Osteocyte (in vitro differentiated cells): ENCODE results near the gene PPP4R2. TPM values are rescaled to one million over a fixed set of nuclear protein-coding genes. Genes with fewer than 3 reads are reported as not detected.

Experiments used
- DNase-seq: peaks from one replicate; pipeline ENCODE4 v3.0.0; 2021; ENCODE audit warnings: mixed read lengths; ENCODE audit not compliant: unreplicated experiment; ENCODE audit errors: extremely low spot score
- H3K27ac Mint-ChIP-seq: one replicate; pipeline ENCODE4 v1.8.0; 2021; ENCODE audit warnings: mild to moderate bottlenecking, mixed read lengths; ENCODE audit not compliant: unreplicated experiment
- H3K27me3 Mint-ChIP-seq: one replicate; pipeline ENCODE4 v1.8.0; 2021; ENCODE audit warnings: mixed read lengths; ENCODE audit not compliant: unreplicated experiment
- H3K36me3 Mint-ChIP-seq: one replicate; pipeline ENCODE4 v1.8.0; 2021; ENCODE audit warnings: mixed read lengths; ENCODE audit not compliant: unreplicated experiment
- H3K4me1 Mint-ChIP-seq: one replicate; pipeline ENCODE4 v1.8.0; 2021; ENCODE audit warnings: mixed read lengths; ENCODE audit not compliant: unreplicated experiment
- H3K4me3 Mint-ChIP-seq: one replicate; pipeline ENCODE4 v1.8.0; 2021; ENCODE audit warnings: mild to moderate bottlenecking, moderate library complexity, mixed read lengths; ENCODE audit not compliant: unreplicated experiment
- H3K9me3 Mint-ChIP-seq: one replicate; pipeline ENCODE4 v1.8.0; 2021; ENCODE audit warnings: mixed read lengths; ENCODE audit not compliant: unreplicated experiment
- total RNA-seq: library from RNA; stranded (reverse); gene quantifications from 2 replicates; pipeline ENCODE4 v1.2.1, GENCODE V29; 2021
- TF ChIP-seq, protein P1 (sequence below): fragments of 200-600 bp; sonication (generic); IDR thresholded peaks from 2 replicates; pipeline ENCODE4 v1.5.0; 2021; ENCODE audit warnings: antibody characterized with exemption, mild to moderate bottlenecking, moderate library complexity

PPP4R2 gene
- total RNA-seq, 1 donor from 2014 or later: 61.6 TPM

DNA sequence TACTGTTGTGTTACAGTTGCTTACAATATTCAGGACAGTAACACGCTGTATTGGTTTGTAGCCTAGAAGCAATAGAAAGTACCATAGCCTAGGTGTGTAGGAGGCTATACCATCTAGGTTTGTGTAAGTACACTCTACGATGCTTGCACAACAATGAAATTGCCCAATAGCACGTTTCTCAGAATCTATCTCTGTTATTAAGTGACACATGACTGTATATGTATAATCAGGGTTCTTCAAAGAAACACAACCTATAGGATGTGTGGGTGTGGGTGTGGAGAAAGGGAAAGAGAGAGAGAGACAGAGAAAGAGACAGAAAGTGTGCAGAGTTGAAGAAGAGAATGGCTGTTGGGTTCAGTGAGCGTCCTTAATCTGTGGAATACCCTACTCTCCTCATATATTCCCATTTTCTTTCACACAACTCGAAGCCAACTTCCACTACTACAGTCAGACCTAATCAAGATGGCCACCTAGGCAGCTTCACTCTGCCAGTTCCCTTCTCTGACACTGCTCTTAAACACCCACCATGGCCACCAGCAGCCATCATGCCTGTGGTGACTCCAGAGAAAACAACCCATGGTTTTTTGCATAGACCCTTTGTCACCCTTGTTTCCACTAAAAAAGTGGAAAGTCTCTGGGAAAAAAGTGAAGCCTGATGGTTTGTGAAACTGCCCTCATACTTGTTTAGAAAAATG is 5.8 kb upstream of the PPP4R2 start:
- no peak for DNase-seq
- Mint-ChIP-seq H3K9me3 (peaks cover 4% of the 10 kb centered on the region), H3K27ac (no peak overlapping the region), H3K36me3 (peaks cover 3% of the 10 kb centered on the region), H3K4me3 (no peak overlapping the region), H3K4me1 (no peaks in the 10 kb centered on the region), H3K27me3 (no peaks in the 10 kb centered on the region)
- TF ChIP-seq, protein P1, sequence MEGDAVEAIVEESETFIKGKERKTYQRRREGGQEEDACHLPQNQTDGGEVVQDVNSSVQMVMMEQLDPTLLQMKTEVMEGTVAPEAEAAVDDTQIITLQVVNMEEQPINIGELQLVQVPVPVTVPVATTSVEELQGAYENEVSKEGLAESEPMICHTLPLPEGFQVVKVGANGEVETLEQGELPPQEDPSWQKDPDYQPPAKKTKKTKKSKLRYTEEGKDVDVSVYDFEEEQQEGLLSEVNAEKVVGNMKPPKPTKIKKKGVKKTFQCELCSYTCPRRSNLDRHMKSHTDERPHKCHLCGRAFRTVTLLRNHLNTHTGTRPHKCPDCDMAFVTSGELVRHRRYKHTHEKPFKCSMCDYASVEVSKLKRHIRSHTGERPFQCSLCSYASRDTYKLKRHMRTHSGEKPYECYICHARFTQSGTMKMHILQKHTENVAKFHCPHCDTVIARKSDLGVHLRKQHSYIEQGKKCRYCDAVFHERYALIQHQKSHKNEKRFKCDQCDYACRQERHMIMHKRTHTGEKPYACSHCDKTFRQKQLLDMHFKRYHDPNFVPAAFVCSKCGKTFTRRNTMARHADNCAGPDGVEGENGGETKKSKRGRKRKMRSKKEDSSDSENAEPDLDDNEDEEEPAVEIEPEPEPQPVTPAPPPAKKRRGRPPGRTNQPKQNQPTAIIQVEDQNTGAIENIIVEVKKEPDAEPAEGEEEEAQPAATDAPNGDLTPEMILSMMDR: no peak

GRCh38 chr3:72991522-72991921 is 5.1 kb upstream of the PPP4R2 start:
- TF ChIP-seq, protein P1: no peak
- Mint-ChIP-seq H3K4me1 (peaks cover 2% of the 10 kb centered on the region), H3K27ac (no peak overlapping the region), H3K36me3 (no peaks in the 10 kb centered on the region), H3K4me3 (no peak overlapping the region), H3K27me3 (no peaks in the 10 kb centered on the region), H3K9me3 (no peaks in the 10 kb centered on the region)
- DNase-seq: no peak

DNA sequence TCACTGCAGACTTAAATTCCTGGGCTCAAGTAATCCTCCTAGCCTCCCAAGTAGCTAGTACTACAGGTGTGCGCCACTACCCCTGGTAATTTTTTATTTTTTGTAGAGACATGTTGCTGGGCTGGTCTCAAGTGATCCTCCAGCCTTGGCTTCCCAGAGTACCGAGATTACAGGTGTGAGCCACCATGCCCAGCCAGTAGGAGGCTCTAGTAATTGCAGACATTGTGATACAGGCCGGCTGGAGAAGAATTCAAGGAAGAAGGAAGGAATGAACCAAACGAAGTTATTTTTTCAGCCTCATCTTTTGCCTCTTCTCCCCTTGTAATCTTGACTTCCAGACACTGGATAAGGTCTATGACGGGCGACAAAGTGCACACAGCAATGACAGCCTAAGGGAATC is 3.2 kb upstream of the PPP4R2 start:
- Mint-ChIP-seq H3K4me3 (no peak overlapping the region), H3K9me3 (no peaks in the 10 kb centered on the region), H3K27ac (no peak overlapping the region), H3K27me3 (no peaks in the 10 kb centered on the region), H3K36me3 (peaks cover 2% of the 10 kb centered on the region), H3K4me1 (peaks cover 10% of the 10 kb centered on the region)
- no peak for DNase-seq
- TF ChIP-seq, protein P1: no peak

GRCh38 chr3:72995337-72995736 is 1.3 kb upstream of the PPP4R2 start:
- no peak overlapping the region for H3K4me3 Mint-ChIP-seq
- H3K27ac Mint-ChIP-seq: no peak overlapping the region
- no peak for DNase-seq
- peaks cover 12% of the 10 kb centered on the region for H3K36me3 Mint-ChIP-seq
- TF ChIP-seq, protein P1: no peak
- no peaks in the 10 kb centered on the region for H3K27me3 Mint-ChIP-seq
- no peaks in the 10 kb centered on the region for H3K9me3 Mint-ChIP-seq
- H3K4me1 Mint-ChIP-seq: peaks cover 30% of the 10 kb centered on the region

DNA sequence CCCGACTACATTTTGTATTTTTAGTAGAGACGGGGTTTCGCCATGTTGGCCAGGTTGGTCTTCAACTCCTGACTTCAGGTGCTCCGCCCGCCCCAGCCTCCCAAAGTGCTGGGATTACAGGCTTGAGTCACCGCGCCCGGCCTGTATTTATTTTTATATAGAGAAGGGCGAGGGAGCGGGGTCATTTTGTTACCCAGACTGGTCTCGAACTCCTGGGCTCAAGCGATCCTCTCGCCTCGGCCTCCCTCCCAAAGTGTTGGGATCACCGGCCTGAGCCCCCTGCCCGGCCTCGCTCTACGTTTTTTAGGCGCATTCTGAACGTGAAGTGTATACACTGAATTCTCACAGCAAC is 514 bp upstream of the PPP4R2 start:
- TF ChIP-seq, protein P1: no peak
- Mint-ChIP-seq H3K27ac (peak overlapping the region; percentile 91), H3K4me1 (peaks cover 37% of the 10 kb centered on the region), H3K9me3 (no peaks in the 10 kb centered on the region), H3K27me3 (no peaks in the 10 kb centered on the region), H3K4me3 (peak overlapping the region; percentile 85), H3K36me3 (peaks cover 18% of the 10 kb centered on the region)
- no peak for DNase-seq
